ENCODE measurements around the gene CYTH1.

The CYTH1 gene

DNA sequence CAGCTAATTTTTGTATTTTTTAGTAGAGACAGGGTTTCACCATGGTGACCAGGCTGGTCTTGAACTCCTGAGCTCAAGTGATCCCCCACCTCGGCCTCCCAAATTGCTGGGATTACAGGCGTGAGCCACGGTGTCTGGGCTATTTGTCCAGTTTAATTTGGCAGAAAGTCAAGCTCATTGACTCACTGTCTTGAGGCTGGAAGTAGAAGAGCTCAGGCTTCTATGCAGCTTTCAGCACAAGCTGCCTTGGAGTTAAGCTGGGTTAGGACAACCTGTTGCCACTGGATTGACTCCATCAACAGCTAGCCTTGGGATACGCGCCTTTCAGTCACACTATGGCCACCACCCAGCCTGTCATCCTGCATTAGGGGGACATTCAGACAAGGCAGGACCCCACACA, 128.7 kb downstream of the CYTH1 start:
- TF ChIP-seq, protein P1, sequence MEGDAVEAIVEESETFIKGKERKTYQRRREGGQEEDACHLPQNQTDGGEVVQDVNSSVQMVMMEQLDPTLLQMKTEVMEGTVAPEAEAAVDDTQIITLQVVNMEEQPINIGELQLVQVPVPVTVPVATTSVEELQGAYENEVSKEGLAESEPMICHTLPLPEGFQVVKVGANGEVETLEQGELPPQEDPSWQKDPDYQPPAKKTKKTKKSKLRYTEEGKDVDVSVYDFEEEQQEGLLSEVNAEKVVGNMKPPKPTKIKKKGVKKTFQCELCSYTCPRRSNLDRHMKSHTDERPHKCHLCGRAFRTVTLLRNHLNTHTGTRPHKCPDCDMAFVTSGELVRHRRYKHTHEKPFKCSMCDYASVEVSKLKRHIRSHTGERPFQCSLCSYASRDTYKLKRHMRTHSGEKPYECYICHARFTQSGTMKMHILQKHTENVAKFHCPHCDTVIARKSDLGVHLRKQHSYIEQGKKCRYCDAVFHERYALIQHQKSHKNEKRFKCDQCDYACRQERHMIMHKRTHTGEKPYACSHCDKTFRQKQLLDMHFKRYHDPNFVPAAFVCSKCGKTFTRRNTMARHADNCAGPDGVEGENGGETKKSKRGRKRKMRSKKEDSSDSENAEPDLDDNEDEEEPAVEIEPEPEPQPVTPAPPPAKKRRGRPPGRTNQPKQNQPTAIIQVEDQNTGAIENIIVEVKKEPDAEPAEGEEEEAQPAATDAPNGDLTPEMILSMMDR (IDR thresholded peaks at IDR 0.05; ENCODE audit: low read depth, low read length), result no peak

DNA sequence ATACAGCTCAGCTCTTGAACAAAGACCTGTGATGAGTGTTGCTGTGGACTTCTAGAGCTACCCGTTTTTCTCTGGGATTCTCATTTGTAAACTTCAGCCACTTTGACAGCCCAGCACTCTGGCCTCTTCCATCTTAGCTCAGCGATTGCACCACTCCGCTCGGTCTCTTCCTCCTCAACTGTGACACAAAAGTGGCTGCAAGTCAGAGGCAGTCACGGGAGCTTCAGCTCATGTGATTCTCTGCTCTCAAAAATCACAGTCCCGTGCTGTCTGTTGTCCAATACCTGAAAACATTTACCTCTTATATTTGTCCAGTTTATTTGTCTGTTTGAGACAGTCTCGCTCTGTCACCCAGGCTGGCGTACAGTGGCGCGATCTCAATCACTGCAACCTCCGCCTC, 129.2 kb downstream of the CYTH1 start:
- TF ChIP-seq, protein P1 (IDR thresholded peaks at IDR 0.05; ENCODE audit: low read depth, low read length), result no peak

More for the DNA sequence above, 128.7 kb downstream of the CYTH1 start:
- DNase-seq (ENCODE audit: extremely low read depth, low read depth), result no peak

DNA sequence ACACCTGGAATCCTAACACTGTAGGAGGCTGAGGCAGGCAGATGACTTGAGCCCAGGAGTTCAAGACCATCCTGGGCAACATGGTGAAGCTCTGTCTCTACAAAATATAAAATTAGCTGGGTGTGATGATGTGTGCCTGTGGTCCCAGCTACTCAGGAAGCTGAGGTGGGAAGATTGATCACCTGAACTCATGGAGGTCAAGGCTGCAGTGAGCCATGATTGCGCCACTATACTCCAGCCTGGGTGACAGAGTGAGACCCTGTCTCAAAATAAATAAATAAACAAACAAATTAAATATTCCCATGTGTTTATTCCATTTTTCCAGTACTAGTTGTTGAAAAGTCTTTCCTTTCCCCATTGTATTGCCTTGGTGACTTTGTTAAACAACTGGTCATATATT, 130.0 kb downstream of the CYTH1 start:
- TF ChIP-seq, protein P1 (IDR thresholded peaks at IDR 0.05; ENCODE audit: low read depth, low read length), result no peak
- DNase-seq (ENCODE audit: extremely low read depth, low read depth), result no peak

More for the DNA sequence above, 129.2 kb downstream of the CYTH1 start:
- DNase-seq (ENCODE audit: extremely low read depth, low read depth), result no peak

DNA sequence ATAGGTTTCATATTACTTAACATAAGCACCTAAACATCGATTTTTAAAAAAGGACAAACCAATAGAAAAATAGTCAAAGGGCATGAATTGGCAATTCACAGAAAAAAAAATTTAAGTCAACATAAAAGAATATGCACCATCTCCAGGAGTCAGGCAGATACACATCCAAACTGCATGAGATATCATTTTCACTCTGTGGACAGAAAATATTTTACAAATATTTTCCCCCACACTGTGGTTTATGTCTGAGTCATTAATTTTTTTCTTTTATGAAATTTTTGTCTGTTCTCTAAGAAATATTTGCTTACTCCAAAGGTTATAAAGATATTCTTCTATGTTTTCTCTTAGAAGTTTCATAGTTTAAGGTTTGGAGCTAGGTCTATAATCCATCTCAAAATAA, 130.5 kb downstream of the CYTH1 start:
- no peak for DNase-seq (ENCODE audit: extremely low read depth, low read depth)
- TF ChIP-seq, protein P1 (IDR thresholded peaks at IDR 0.05; ENCODE audit: low read depth, low read length), result no peak

DNA sequence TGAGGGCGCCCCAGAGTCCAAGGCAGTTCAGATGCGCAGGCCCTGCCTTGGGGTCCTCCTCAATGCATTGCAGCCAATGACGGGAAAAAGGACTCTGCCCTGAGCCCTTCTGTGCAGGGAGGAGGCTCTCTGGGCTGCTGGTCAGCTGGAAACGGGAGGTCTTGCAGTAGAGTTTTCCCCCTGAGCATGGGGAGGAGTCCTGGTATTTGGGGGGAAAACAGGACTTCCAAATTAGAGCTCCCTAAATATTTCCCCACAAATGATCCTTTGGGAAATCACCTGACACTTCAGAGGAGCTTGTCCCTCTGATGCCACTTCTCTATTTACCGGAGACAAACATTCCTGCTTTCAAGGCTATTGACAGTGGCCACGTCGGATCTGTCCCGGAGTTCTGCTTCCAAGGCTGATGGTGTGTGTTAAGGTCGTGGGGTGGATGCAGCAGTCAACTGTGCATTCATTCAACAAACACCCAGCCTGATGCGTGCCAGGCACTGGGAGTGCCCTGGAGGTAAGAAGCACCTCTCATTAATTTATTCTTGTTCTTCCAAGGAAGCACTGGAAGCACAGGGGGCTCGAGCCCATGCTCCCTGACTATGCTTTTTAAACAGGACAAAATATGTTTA, 131.9 kb downstream of the CYTH1 start:
- TF ChIP-seq, protein P1 (IDR thresholded peaks at IDR 0.05; ENCODE audit: low read depth, low read length), result no peak
- no peak for DNase-seq (ENCODE audit: extremely low read depth, low read depth)

DNA sequence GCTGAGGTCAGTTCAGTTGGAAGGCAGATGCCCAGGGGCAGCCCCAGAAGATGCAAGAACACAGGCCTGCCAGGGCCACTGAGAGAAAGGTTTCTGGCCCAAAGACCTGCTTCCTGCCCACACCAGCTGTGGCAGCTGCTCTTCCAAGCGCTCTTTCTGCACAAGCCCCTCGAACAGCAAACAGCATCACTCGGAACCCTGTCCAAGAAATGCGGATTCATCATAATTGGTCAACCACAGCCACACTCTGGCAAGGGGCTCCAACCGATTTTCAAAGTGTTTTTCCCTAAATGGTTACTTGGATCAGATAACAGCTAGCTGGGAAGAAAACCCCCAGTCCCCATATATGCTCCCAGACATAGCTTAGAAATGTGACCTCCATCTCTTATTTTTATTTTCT, 133.8 kb downstream of the CYTH1 start:
- TF ChIP-seq, protein P1 (IDR thresholded peaks at IDR 0.05; ENCODE audit: low read depth, low read length), result no peak
- DNase-seq (ENCODE audit: extremely low read depth, low read depth), result no peak

DNA sequence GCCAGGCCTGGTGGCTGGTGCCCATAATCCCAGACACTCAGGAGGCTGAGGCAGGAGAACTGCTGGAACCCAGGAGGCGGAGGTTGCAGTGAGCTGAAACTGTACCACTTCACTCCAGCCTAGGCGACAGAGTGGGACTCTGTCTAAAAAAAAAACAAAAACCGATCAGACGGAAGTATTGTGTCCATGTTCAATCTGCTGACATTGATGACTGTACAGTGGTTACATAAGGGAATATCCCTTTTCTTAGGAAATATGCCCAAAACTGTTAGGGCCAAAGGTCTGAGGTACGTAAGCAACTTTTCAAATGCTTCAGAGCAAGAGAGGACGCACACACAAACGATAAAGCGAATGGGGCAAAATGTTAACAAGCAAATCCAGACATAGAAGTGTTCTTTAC, 135.0 kb downstream of the CYTH1 start:
- DNase-seq (ENCODE audit: extremely low read depth, low read depth), result no peak
- TF ChIP-seq, protein P1 (IDR thresholded peaks at IDR 0.05; ENCODE audit: low read depth, low read length), result no peak

Measured in AG09319 (cell line).